Measurements from ENCODE around the gene FADS2.

- TF ChIP-seq CTCF (optimal IDR thresholded peaks at IDR 0.05 in 1 of 3, IDR thresholded peaks at IDR 0.05 in 1 of 3, conservative IDR thresholded peaks at IDR 0.05 in 1 of 3; ENCODE audit: extremely low read depth in 1 of 3, insufficient read depth in 2 of 3, low read length in 3 of 3) (no peak), EZH2 (IDR thresholded peaks at IDR 0.05; ENCODE audit: low read length) (no peak)
These were observed 54.8 kb downstream of the FADS2 start for GRCh38 chr11:61882879-61883278.
